Stromal cell of bone marrow (primary cell): Measurements from ENCODE around the gene NID1.

ENCODE experiments used
- DNase-seq: peaks from one replicate; pipeline ENCODE4 v3.0.0-alpha.2; 2012; ENCODE audit warnings: low read depth

The NID1 gene

GRCh38 chr1:236066828-236067386 is 2.0 kb upstream of the NID1 start:
- DNase-seq = no peak

- DNase-seq = no peak
These were observed 1.2 kb upstream of the NID1 start for GRCh38 chr1:236066054-236066453.

- no peak for DNase-seq
These were observed 667 bp upstream of the NID1 start for GRCh38 chr1:236065509-236066005.

- no peak for DNase-seq
These were observed 794 bp downstream of the NID1 start for GRCh38 chr1:236063919-236064673.

- no peak for DNase-seq
These were observed 1.4 kb downstream of the NID1 start for GRCh38 chr1:236063551-236063918.

- DNase-seq = no peak
These were observed 4.6 kb downstream of the NID1 start for GRCh38 chr1:236060286-236060685.

- no peak for DNase-seq
These were observed 5.9 kb downstream of the NID1 start for GRCh38 chr1:236059011-236059410.

- DNase-seq = no peak
These were observed 6.6 kb downstream of the NID1 start for GRCh38 chr1:236058141-236058934.

- no peak for DNase-seq
These were observed 7.3 kb downstream of the NID1 start for GRCh38 chr1:236057546-236057945.

- no peak for DNase-seq
These were observed 12.5 kb downstream of the NID1 start for GRCh38 chr1:236052232-236052993.

- no peak for DNase-seq
These were observed 13.6 kb downstream of the NID1 start for GRCh38 chr1:236051242-236051791.

GRCh38 chr1:236045771-236046170 is 19.1 kb downstream of the NID1 start:
- no peak for DNase-seq

GRCh38 chr1:236044341-236044740 is 20.5 kb downstream of the NID1 start:
- DNase-seq = no peak

GRCh38 chr1:236041631-236042618 is 23.0 kb downstream of the NID1 start:
- DNase-seq = no peak

- peak; percentile 46 for DNase-seq
These were observed 24.9 kb downstream of the NID1 start for GRCh38 chr1:236039740-236040685.

- DNase-seq = no peak
These were observed 26.9 kb downstream of the NID1 start for GRCh38 chr1:236038034-236038433.

- DNase-seq = peak; percentile 67
These were observed 29.2 kb downstream of the NID1 start for GRCh38 chr1:236035681-236036101.

GRCh38 chr1:236033336-236033735 is 31.6 kb downstream of the NID1 start:
- no peak for DNase-seq

- no peak for DNase-seq
These were observed 34.4 kb downstream of the NID1 start for GRCh38 chr1:236030534-236030933.
